ENCODE results near the gene BST1. TPM values are rescaled to one million over a fixed set of nuclear protein-coding genes. Genes with fewer than 3 reads are reported as not detected.

Gene BST1
- total and polyA plus RNA-seq, 2 donors (not counting 3 experiments of a cell fraction or from before 2014, with no cell fraction given): 10.7 to 14.0 TPM

- no peak overlapping the region for H2AFZ ChIP-seq (ENCODE audit: low read depth, low read length)
- dilution Hi-C loops (cut with MboI; ENCODE audit: extremely low pct_ligation_motif_present, low sequenced_read_pairs): no loop called here
- no peaks in the 10 kb centered on the region for H4K20me1 ChIP-seq (replicated peaks; ENCODE audit: control insufficient read depth, extremely low read depth, insufficient read depth, low read length)
- DNase-seq (ENCODE audit: low read depth, low spot score) (no peak), FAIRE-seq (no peak)
- H3K4me3 ChIP-seq (replicated peaks in 1 of 3; ENCODE audit: insufficient read depth in 1 of 3, low read depth in 1 of 3, low read length in 3 of 3): no peak overlapping the region
- H3K9ac ChIP-seq (replicated peaks; ENCODE audit: extremely low read depth, insufficient read depth, low read length): no peak overlapping the region
- ChIA-PET POLR2A (no interaction called here), CTCF (no interaction called here)
- TF ChIP-seq POLR2A (IDR thresholded peaks at IDR 0.05; ENCODE audit: low read depth, low read length) (no peak), CTCF (IDR thresholded peaks at IDR 0.05; ENCODE audit: extremely low read depth in 1 of 2, insufficient read depth in 1 of 2, low read depth in 1 of 2, low read length in 2 of 2) (no peak), GATA2 (IDR thresholded peaks at IDR 0.05; ENCODE audit: insufficient read depth, insufficient read length, low read depth, low read length) (no peak), FOS (IDR thresholded peaks at IDR 0.05; ENCODE audit: borderline replicate concordance, insufficient read depth, low read length) (no peak)
- TF ChIP-seq, protein P1, sequence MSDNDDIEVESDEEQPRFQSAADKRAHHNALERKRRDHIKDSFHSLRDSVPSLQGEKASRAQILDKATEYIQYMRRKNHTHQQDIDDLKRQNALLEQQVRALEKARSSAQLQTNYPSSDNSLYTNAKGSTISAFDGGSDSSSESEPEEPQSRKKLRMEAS (IDR thresholded peaks at IDR 0.05; ENCODE audit: insufficient read depth, insufficient read length): no peak
- no peak overlapping the region for H3K27ac ChIP-seq (ENCODE audit: insufficient read depth, low read depth, low read length)
- peaks cover 12% of the 10 kb centered on the region for H3K4me1 ChIP-seq (ENCODE audit: control insufficient read depth, extremely low read depth, insufficient read depth, low read length)
- no peaks in the 10 kb centered on the region for H3K9me1 ChIP-seq (replicated peaks; ENCODE audit: control insufficient read depth, extremely low read depth, insufficient read depth, low read length)
- H3K9me3 ChIP-seq (replicated peaks; ENCODE audit: control insufficient read depth, insufficient read depth, low read length): no peaks in the 10 kb centered on the region
- no TSS peak for BruUV-seq (replicated peaks)
- peaks cover 13% of the 10 kb centered on the region for H3K79me2 ChIP-seq (ENCODE audit: control insufficient read depth, insufficient read depth, low read length)
- H3K27me3 ChIP-seq (ENCODE audit: control insufficient read depth in 2 of 2, insufficient read depth in 2 of 2, low read length in 2 of 2): no peaks in the 10 kb centered on the region
- H3K36me3 ChIP-seq (ENCODE audit: control insufficient read depth in 2 of 2, extremely low read depth in 1 of 2, insufficient read depth in 2 of 2, low read length in 2 of 2): no peaks in the 10 kb centered on the region
- H3K4me2 ChIP-seq (ENCODE audit: insufficient read depth, low read length): no peak overlapping the region
- intact Hi-C loops (cut with micrococcal nuclease): loop anchor here (10.0 kb wide), 2 partner anchors 424 to 566 kb away; partner anchors contain the start of gene TAPT1
Observed at GRCh38 chr4:15658781-15659180, 44.1 kb upstream of the BST1 start.
